DMS153 (cell line): ENCODE data around the gene KLK13.

Source experiments
- DNase-seq: peaks from one replicate; lab custom pipeline; 2025; lab: John Stamatoyannopoulos, UW

The KLK13 gene

DNA sequence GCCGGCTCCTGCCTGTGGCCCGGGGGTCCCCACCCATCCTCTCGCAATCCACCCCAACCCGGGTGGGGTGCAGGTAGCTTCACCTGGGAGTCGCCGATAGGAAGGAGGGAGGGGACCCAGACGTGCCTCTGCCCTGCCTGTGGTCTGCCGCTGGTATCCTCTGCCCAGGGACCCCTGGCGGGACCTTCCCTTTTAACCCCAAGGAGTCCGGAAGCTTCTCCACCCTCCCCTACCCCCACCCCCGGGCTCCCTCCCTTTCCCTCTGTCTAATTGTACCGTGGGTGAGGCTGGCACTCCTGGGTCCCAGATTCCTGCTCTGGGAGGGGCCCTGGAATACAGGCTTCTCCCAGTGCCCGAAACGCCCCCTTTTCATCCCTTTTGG lies 45.4 kb downstream of the KLK13 start, which contains the start of gene KLK10:
Gene KLK10 (minus strand): TSS at position 166 of the 382 bp plus-strand sequence. CDS start 579 bp downstream, outside the sequence.
- DNase-seq: no peak

DNA sequence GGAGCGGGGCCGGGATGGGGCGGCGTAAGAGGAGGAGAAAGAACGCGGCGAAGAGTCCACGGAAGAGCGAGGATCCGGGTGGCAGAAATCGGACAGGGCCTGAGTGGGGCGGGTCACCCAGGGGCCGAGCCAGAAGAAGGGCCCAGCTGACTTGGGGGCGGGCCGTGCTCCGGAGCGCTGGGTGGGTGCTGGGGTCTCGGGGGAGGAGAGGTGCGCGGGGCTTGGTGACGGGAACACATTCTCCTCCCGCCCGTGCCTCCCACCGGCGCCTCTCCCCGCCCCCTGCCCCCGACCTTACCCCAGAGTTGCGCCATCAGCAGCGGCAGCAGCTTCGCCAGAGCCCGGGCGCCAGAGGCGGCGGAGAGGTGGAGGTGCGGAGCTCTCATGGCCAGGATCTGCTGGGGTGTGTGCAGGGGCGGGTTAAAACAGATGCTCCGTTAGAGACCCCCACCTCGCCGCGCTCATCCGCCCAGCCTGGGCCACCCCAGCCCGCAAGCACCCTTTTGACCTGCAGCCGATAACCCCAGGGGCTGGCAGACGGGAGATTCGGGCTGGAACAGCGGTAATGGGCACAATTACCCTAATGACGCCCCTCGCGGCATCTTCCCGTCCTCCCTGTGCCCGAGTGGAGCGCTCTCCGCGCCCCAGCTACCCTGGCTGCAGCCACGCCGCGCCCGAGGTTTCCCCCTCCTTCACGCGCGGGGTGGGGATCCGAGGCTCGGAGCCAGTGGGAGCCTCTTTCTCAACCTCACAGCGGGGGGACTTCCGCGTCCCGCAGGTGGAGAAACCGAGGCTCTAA lies 45.9 kb downstream of the KLK13 start:
- no peak for DNase-seq

- DNase-seq: peak; percentile 54
Measured at GRCh38 chr19:51016798-51017683, 47.9 kb downstream of the KLK13 start.

DNA sequence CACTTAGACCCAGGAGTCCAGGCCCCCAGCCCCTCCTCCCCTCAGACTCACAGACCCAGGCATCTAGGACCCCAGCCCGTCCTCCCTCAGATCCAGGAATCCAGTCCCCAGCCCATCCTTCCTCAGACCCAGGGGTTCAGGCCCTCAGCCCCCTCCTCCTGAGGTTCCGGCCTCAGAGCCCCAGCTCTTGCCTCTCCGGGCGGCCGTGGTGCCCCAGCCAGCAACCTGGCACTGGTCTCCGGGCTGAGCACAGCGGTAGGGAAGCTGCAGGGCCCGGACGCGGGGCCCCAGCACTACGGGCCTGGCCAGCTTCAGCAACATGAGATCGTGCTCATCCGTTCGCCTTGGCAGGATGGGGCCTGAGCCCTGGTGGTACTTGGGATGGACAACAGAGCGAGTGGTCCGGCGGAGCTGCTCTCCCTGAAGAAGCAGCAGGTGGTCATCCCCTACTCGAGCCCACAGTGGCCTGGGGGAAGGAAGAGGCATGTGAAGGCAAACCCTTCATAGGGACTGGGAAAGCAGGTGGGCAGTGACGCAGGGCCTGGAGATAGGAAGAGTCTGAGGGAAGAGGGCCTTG lies 49.1 kb downstream of the KLK13 start:
- DNase-seq: no peak

DNA sequence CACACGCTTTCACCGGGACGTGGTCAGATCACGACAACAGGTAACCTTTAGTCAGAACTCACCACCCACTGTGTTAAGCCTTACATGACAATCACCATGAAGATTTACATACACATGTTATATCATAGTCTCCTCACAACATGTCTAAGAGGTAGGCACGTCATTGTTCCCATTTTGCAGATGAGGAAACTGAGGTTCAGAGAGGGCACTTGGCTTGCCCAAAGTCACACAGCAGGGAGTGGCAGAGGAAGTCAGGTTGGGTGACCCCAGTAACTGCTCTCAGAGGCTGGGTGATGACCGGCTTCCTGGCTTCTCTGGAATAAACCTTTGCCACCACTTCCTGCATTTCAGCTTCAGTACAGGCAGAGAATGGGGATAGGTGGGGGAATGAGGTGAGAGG lies 50.6 kb downstream of the KLK13 start:
- DNase-seq: no peak

GRCh38 chr19:51012661-51013190 lies 52.2 kb downstream of the KLK13 start:
- no peak for DNase-seq

DNA sequence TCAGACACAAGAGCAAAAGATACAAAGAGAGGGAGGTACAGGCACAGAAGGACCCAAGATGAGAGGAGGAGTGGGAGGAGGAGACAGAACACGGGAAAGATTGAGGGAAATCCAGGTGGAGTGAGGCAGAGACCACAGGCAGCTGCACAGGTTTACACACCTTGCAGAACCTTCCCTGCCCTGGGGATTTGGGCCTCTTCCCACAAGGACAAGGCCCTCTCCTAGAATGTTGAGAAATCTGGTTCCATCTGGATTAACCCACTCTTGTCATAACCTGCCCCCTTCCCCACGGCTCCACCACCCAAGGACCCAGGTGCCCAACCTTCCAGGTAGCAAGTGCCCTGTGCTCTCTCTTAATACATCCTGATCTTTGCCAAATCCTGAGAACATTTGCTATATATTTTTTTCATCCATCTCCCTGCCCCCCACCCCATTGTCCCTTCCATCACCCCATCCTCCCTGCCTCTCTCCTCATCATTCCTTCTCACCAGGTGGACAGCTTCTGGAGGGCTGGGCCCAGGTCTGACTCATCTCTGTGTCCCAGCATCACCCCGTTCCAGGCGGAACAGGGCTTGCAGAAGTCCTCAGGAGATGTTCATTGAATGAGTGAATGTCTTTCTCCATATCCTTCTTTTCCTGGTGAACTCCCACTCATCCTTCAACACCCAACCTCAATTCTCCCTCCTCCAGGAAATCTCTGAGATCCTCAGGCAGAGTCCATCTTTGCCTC lies 54.7 kb downstream of the KLK13 start:
- DNase-seq: no peak

DNA sequence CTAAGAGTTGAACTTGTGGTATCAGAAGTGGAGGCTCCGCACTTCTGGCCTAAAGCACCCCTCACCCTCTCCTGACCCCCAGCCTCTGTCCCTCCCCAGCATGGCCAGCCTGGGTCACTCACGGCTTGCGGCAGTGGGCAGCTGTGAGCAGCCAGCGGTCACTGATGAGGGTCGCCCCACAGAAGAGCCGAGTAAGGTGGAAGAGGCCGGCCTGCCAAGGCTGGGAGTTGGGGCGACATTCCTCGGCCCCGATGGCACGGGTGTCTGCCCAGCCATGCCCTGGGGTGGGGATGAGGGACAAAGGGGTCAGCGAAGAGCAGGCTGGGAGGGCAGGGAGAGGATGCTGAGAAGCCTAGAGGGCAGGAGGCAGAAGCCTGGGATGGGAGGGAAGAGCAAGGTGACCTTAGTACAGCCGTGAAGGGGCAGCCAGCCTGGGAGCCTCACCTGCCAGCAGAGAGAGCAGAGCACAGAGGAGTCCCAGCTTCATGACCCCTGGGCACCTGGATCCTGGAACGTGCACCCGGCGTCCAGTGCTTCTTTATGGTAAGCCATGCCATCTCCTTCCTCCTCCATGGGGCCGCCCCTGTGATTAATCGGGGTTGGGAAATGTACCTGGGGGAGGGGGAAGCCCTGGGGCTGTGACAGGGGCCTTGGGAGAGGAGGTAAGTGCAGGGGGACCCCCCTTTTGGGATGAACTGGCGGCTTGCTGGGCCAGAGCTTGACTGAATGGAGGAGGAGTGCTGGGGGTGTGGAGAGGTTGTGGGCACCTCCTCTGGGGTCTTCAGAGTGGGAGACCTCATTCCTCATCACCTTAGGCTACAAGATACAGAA lies 55.6 kb downstream of the KLK13 start:
- DNase-seq: no peak

- no peak for DNase-seq
Measured at GRCh38 chr19:51007488-51007887, 57.4 kb downstream of the KLK13 start.

DNA sequence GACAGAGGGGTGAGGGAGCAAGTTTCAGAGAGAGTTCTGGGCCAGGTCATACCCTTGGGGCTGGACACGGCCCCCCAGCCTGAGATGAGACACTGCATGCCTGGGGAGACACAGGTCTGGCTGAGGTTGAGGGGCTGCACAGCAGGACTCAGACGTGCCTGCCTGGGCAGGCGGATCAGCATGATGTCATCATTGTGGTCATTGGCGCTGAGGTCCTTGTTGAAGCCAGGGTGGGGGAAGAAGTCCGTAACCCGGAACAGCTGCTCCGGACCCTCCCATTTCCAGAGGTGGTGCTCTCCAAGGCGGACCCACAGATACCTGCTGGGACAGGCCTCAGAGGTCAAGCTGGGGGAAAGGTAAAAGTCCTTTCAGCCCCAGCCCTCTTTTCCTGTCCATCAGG lies 58.5 kb downstream of the KLK13 start:
- DNase-seq: no peak
